ENCODE data around the gene NEK1. TPM values are rescaled to one million over a fixed set of nuclear protein-coding genes. Genes with fewer than 3 reads are reported as not detected.

Gene NEK1
- total and polyA plus RNA-seq, 4 donors, result 3.6 to 32.9 (median 9.3) TPM

- H3K9ac ChIP-seq (ENCODE audit: insufficient read depth in 1 of 2, low read length in 2 of 2), result no peak overlapping the region
- TF ChIP-seq CTCF (IDR thresholded peaks at IDR 0.05; ENCODE audit: control extremely low read depth, extremely low read depth), result no peak
- ATAC-seq (ENCODE audit: insufficient read depth, low FRiP score) (no peak), DNase-seq (no peak)
- no peak overlapping the region for H3K4me3 ChIP-seq
- no peaks in the 10 kb centered on the region for H3K27me3 ChIP-seq (ENCODE audit: control insufficient read depth in 3 of 3, insufficient read depth in 3 of 3, low read length in 2 of 3)
- H3K9me3 ChIP-seq (ENCODE audit: control insufficient read depth in 4 of 4, insufficient read depth in 3 of 4, low read length in 3 of 4), result no peaks in the 10 kb centered on the region
- H3K36me3 ChIP-seq (ENCODE audit: control insufficient read depth in 4 of 4, insufficient read depth in 4 of 4, low read length in 4 of 4), result peaks cover 0 to 3% (median 0%) of the 10 kb centered on the region in 4 donors
- no peak overlapping the region for H3K27ac ChIP-seq (ENCODE audit: low read depth in 1 of 2, low read length in 1 of 2)
- H3K4me1 ChIP-seq (ENCODE audit: control insufficient read depth in 5 of 5, insufficient read depth in 5 of 5, low read length in 5 of 5), result peaks cover 0 to 3% (median 0%) of the 10 kb centered on the region in 5 donors
Observed at GRCh38 chr4:169412046-169412445, 200.3 kb downstream of the NEK1 start.

GRCh38 chr4:169410839-169411770 lies 201.3 kb downstream of the NEK1 start:
- Histone ChIP-seq H3K9ac (ENCODE audit: insufficient read depth in 1 of 2, low read length in 2 of 2) (no peak overlapping the region), H3K27ac (ENCODE audit: low read depth in 1 of 2, low read length in 1 of 2) (peak overlapping the region in 1 of 2 donors; percentile 0), H3K4me3 (no peak overlapping the region), H3K27me3 (ENCODE audit: control insufficient read depth in 3 of 3, insufficient read depth in 3 of 3, low read length in 2 of 3) (no peaks in the 10 kb centered on the region), H3K9me3 (ENCODE audit: control insufficient read depth in 4 of 4, insufficient read depth in 3 of 4, low read length in 3 of 4) (no peaks in the 10 kb centered on the region), H3K4me1 (ENCODE audit: control insufficient read depth in 5 of 5, insufficient read depth in 5 of 5, low read length in 5 of 5) (peaks cover 0 to 3% (median 0%) of the 10 kb centered on the region in 5 donors), H3K36me3 (ENCODE audit: control insufficient read depth in 4 of 4, insufficient read depth in 4 of 4, low read length in 4 of 4) (peaks cover 0 to 3% (median 0%) of the 10 kb centered on the region in 4 donors)
- TF ChIP-seq CTCF (IDR thresholded peaks at IDR 0.05; ENCODE audit: control extremely low read depth, extremely low read depth), result no peak
- DNase-seq (peak; percentile 26 to 70 (median 33)), ATAC-seq (ENCODE audit: insufficient read depth, low FRiP score) (no peak)
- 66 to 70% methylated on average over 12 of the region's 12 CpGs for WGBS, 2 donors

DNA sequence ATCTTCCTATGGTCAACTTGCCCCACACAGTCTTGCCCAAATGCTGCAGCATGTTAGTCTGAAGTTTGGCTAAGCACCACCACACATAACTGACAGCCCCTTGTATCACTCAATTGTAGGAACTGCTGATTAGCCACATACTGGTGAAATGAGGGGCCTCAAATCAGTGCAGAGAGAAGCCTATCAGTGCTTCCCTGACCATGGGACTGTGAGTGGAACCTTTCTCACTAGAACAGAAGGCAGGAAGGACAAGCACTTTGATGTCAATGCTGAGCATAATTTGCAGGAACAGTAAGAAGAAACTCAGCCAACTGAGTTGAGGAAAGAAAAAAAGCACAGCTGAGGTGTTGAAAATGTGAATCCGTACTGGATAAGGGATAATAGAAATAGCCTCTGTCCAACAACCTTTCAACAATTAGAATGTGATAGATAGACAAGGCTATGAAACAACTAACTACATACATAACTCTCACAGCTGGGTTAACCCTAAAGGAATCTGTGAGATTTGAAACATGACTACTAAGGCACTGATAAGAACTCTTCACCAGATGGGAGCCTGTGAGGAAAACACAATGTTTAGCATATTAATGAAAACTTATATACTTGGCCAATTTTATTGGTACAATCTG lies 205.1 kb downstream of the NEK1 start:
- WGBS, 2 donors, result 70 to 85% methylated on average over 1 of the region's 1 CpG
- no peaks in the 10 kb centered on the region for H3K9me3 ChIP-seq (ENCODE audit: control insufficient read depth in 4 of 4, insufficient read depth in 3 of 4, low read length in 3 of 4)
- peaks cover 0 to 3% (median 0%) of the 10 kb centered on the region in 4 donors for H3K36me3 ChIP-seq (ENCODE audit: control insufficient read depth in 4 of 4, insufficient read depth in 4 of 4, low read length in 4 of 4)
- no peaks in the 10 kb centered on the region for H3K27me3 ChIP-seq (ENCODE audit: control insufficient read depth in 3 of 3, insufficient read depth in 3 of 3, low read length in 2 of 3)
- no peak overlapping the region for H3K4me3 ChIP-seq
- ATAC-seq (ENCODE audit: insufficient read depth, low FRiP score) (no peak), DNase-seq (peak in 2 of 3 donors; percentile 16 to 17)
- H3K27ac ChIP-seq (ENCODE audit: low read depth in 1 of 2, low read length in 1 of 2), result no peak overlapping the region
- no peak overlapping the region for H3K9ac ChIP-seq (ENCODE audit: insufficient read depth in 1 of 2, low read length in 2 of 2)
- no peak for TF ChIP-seq CTCF (IDR thresholded peaks at IDR 0.05; ENCODE audit: control extremely low read depth, extremely low read depth)
- peaks cover 0 to 3% (median 0%) of the 10 kb centered on the region in 5 donors for H3K4me1 ChIP-seq (ENCODE audit: control insufficient read depth in 5 of 5, insufficient read depth in 5 of 5, low read length in 5 of 5)
